Astrocyte (in vitro differentiated cells and primary cell): ENCODE results near the gene EGLN3. TPM values are rescaled to one million over a fixed set of nuclear protein-coding genes. Genes with fewer than 3 reads are reported as not detected.

ENCODE experiments used
- DNase-seq: peaks from one replicate; pipeline ENCODE4 v3.0.0-alpha.2; 2010; ENCODE audit warnings: low read depth
- FAIRE-seq: peaks from 2 replicates; lab custom pipeline; 2011; peaks lifted over from hg19 to GRCh38; lab: Jason Lieb, UNC
- H2AFZ ChIP-seq: 2 replicates; pipeline ENCODE4 v1.6.0; 2012; ENCODE audit warnings: low read depth, low read length, inconsistent platforms
- H3K27ac ChIP-seq: 2 replicates; pipeline ENCODE4 v1.5.1; 2011; ENCODE audit warnings: low read depth, low read length, inconsistent platforms
- H3K27me3 ChIP-seq: 2 replicates; pipeline ENCODE4 v1.6.0; 2011; ENCODE audit warnings: low read length, inconsistent platforms; ENCODE audit not compliant: insufficient read depth
- H3K36me3 ChIP-seq: 2 replicates; pipeline ENCODE4 v1.5.1; 2011; ENCODE audit warnings: low read length, inconsistent platforms; ENCODE audit not compliant: insufficient read depth
- H3K4me1 ChIP-seq: 2 replicates; pipeline ENCODE4 v1.5.1; 2011; ENCODE audit warnings: low read length, inconsistent platforms; ENCODE audit not compliant: insufficient read depth
- H3K4me2 ChIP-seq: 2 replicates; pipeline ENCODE4 v1.6.0; 2012; ENCODE audit warnings: low read length, inconsistent platforms
- H3K4me3 ChIP-seq: 2 replicates; pipeline ENCODE4 v1.5.1; 2011; ENCODE audit warnings: low read depth, mild to moderate bottlenecking, low read length, inconsistent platforms; ENCODE audit not compliant: insufficient read depth
- H3K79me2 ChIP-seq: 2 replicates; pipeline ENCODE4 v1.6.0; 2012; ENCODE audit warnings: mild to moderate bottlenecking, low read length, inconsistent platforms; ENCODE audit not compliant: insufficient read depth
- H3K9ac ChIP-seq: 2 replicates; pipeline ENCODE4 v1.6.0; 2012; ENCODE audit warnings: mild to moderate bottlenecking, low read length, inconsistent platforms
- H3K9me3 ChIP-seq: 2 replicates; pipeline ENCODE4 v1.5.1; 2012; ENCODE audit warnings: low read depth, mild to moderate bottlenecking, low read length, inconsistent platforms; ENCODE audit not compliant: insufficient read depth
- H4K20me1 ChIP-seq: 2 replicates; pipeline ENCODE4 v1.6.0; 2012; ENCODE audit warnings: low read length, inconsistent platforms; ENCODE audit not compliant: insufficient read depth
- H3K27ac Mint-ChIP-seq: one replicate; pipeline ENCODE4 v1.8.0; 2021; ENCODE audit warnings: mild to moderate bottlenecking, mixed read lengths; ENCODE audit not compliant: unreplicated experiment
- H3K27me3 Mint-ChIP-seq: one replicate; pipeline ENCODE4 v1.8.0; 2021; ENCODE audit warnings: low read depth, mixed read lengths; ENCODE audit not compliant: unreplicated experiment
- H3K36me3 Mint-ChIP-seq: one replicate; pipeline ENCODE4 v1.8.0; 2021; ENCODE audit warnings: low read depth, mixed read lengths; ENCODE audit not compliant: unreplicated experiment
- H3K4me1 Mint-ChIP-seq: one replicate; pipeline ENCODE4 v1.8.0; 2021; ENCODE audit warnings: low read depth, mixed read lengths; ENCODE audit not compliant: unreplicated experiment
- H3K4me3 Mint-ChIP-seq: one replicate; pipeline ENCODE4 v1.8.0; 2021; ENCODE audit warnings: mild to moderate bottlenecking, moderate library complexity, mixed read lengths; ENCODE audit not compliant: unreplicated experiment
- H3K9me3 Mint-ChIP-seq: one replicate; pipeline ENCODE4 v1.8.0; 2021; ENCODE audit warnings: mild to moderate bottlenecking, mixed read lengths; ENCODE audit not compliant: unreplicated experiment
- CTCF ChIP-seq: IDR thresholded peaks from 2 replicates; pipeline ENCODE4 v1.5.1; 2011; ENCODE audit warnings: low read depth, mild to moderate bottlenecking, inconsistent platforms, low read length, moderate library complexity; ENCODE audit not compliant: insufficient read depth
- EZH2 ChIP-seq: IDR thresholded peaks from 2 replicates; pipeline ENCODE4 v1.6.1; 2012; ENCODE audit warnings: mild to moderate bottlenecking, low read length, inconsistent platforms; ENCODE audit not compliant: insufficient read depth
- total RNA-seq: library from RNA; stranded (reverse); gene quantifications from 2 replicates; pipeline ENCODE4 v1.2.1, GENCODE V29; 2021

Gene EGLN3
- total RNA-seq, 1 donor from 2014 or later = 13.3 TPM

GRCh38 chr14:33918256-33918655 is 32.6 kb downstream of the EGLN3 start:
- Histone ChIP-seq H3K27ac (no peak overlapping the region), H3K4me1 (peaks cover 16% of the 10 kb centered on the region), H3K36me3 (no peaks in the 10 kb centered on the region), H3K4me2 (no peak overlapping the region), H3K27me3 (peaks cover 6% of the 10 kb centered on the region), H2AFZ (no peak overlapping the region), H3K4me3 (no peak overlapping the region), H3K9me3 (no peaks in the 10 kb centered on the region), H4K20me1 (no peaks in the 10 kb centered on the region), H3K79me2 (no peaks in the 10 kb centered on the region), H3K9ac (no peak overlapping the region)
- Mint-ChIP-seq H3K36me3 (peaks cover 2% of the 10 kb centered on the region), H3K27ac (no peak overlapping the region), H3K4me3 (no peak overlapping the region), H3K4me1 (peaks cover 35% of the 10 kb centered on the region), H3K9me3 (peaks cover 2% of the 10 kb centered on the region), H3K27me3 (no peaks in the 10 kb centered on the region)
- FAIRE-seq (no peak), DNase-seq (no peak)
- TF ChIP-seq CTCF (no peak), EZH2 (no peak)

GRCh38 chr14:33917661-33918060 is 33.2 kb downstream of the EGLN3 start:
- peaks cover 2% of the 10 kb centered on the region for H3K9me3 Mint-ChIP-seq
- H3K9me3 ChIP-seq = no peaks in the 10 kb centered on the region

More at GRCh38 chr14:33917661-33918060, 33.2 kb downstream of the EGLN3 start:
- DNase-seq (no peak), FAIRE-seq (no peak)
- no peak overlapping the region for H3K27ac Mint-ChIP-seq
- Histone ChIP-seq H3K4me3 (no peak overlapping the region), H3K4me1 (peaks cover 16% of the 10 kb centered on the region), H3K79me2 (no peaks in the 10 kb centered on the region), H2AFZ (no peak overlapping the region), H3K27me3 (peaks cover 6% of the 10 kb centered on the region), H4K20me1 (no peaks in the 10 kb centered on the region), H3K9ac (no peak overlapping the region), H3K27ac (no peak overlapping the region), H3K36me3 (no peaks in the 10 kb centered on the region), H3K4me2 (no peak overlapping the region)
- no peak overlapping the region for H3K4me3 Mint-ChIP-seq
- peaks cover 2% of the 10 kb centered on the region for H3K36me3 Mint-ChIP-seq
- no peak for TF ChIP-seq EZH2
- TF ChIP-seq CTCF = no peak
- peaks cover 35% of the 10 kb centered on the region for H3K4me1 Mint-ChIP-seq
- no peaks in the 10 kb centered on the region for H3K27me3 Mint-ChIP-seq
